ENCODE results near the gene XPO4. TPM values are rescaled to one million over a fixed set of nuclear protein-coding genes. Genes with fewer than 3 reads are reported as not detected.
"Not testable (repeated sequence)": the region's sequence is repeated elsewhere in the genome, so short reads cannot be mapped to it uniquely, and the experiment has no call there.

Gene XPO4
- total and polyA plus RNA-seq, 4 donors: 11.7 to 30.5 (median 17.8) TPM

DNA sequence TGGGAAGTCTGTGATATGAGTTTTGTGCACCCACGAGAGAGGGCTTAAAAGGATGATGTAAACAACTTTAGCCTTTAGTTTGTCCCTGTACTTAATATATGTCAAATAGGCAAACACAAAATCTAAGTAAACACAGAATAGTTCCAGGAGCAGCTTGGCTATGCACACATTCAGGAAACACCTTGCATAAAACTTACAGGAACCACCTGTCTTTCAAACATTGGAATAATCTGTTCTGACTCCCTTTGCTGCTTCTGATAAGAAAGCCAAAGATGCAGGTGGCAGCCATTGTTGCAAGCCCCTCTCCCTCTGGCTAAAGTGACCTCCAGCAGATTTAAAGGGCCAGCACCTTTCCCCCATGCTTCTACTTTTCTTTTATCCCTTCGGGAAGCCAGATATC lies 133.5 kb downstream of the XPO4 start:
- H3K27me3 ChIP-seq (ENCODE audit: control insufficient read depth, insufficient read depth, low read length): no peaks in the 10 kb centered on the region
- DNase-seq (ENCODE audit: low read depth in 4 of 6, low spot score in 6 of 6): no peak
- H3K4me1 ChIP-seq (ENCODE audit: control insufficient read depth, insufficient read depth, low read length): peaks cover 3% of the 10 kb centered on the region
- no peaks in the 10 kb centered on the region for H3K36me3 ChIP-seq (ENCODE audit: control insufficient read depth, insufficient read depth, low read length)
- no peak overlapping the region for H3K4me3 ChIP-seq (ENCODE audit: low read depth, low read length)
- peaks cover 2% of the 10 kb centered on the region for H3K9me3 ChIP-seq (ENCODE audit: control insufficient read depth, insufficient read depth, low read length)
- H3K27ac ChIP-seq (ENCODE audit: low read depth, low read length): no peak overlapping the region
- 0% methylated on average over 1 of the region's 2 CpGs for WGBS (ENCODE audit: insufficient coverage)

DNA sequence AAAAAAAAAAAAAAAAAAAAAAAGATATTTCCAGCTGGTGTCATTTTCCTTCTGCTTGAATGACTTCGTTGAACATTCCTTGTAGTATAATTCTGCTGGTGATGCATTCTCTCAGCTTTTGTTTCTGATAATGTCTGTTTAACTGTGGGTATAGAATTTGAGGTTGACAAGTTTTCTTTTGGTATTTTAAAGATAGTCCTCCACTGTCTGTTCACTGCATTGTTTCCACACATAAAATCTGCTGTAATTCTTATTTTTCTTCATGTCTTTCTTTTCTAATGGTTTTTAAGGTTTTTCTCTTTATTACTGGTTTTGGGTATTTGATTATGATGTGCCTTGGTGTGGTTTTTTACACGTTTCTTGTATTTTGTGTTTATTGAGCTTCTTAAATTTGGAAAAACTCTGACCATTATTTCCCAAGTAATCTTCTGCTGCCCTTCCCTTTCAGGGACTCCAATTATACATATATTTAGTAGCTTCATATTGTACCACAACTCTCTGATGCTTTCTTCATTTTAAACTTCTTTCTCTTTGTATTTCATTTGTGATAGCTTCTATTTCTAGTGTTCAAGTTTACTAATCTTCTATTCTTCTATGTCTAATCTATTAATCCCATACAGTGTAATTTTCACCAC lies 135.1 kb downstream of the XPO4 start:
- no peak for DNase-seq (ENCODE audit: low read depth in 4 of 6, low spot score in 6 of 6)
- no peaks in the 10 kb centered on the region for H3K36me3 ChIP-seq (ENCODE audit: control insufficient read depth, insufficient read depth, low read length)
- H3K4me3 ChIP-seq (ENCODE audit: low read depth, low read length): no peak overlapping the region
- peaks cover 2% of the 10 kb centered on the region for H3K9me3 ChIP-seq (ENCODE audit: control insufficient read depth, insufficient read depth, low read length)
- H3K27ac ChIP-seq (ENCODE audit: low read depth, low read length): no peak overlapping the region
- no peaks in the 10 kb centered on the region for H3K4me1 ChIP-seq (ENCODE audit: control insufficient read depth, insufficient read depth, low read length)
- no peaks in the 10 kb centered on the region for H3K27me3 ChIP-seq (ENCODE audit: control insufficient read depth, insufficient read depth, low read length)
- WGBS (ENCODE audit: insufficient coverage): no CpG with 5 or more reads among the region's 2 CpGs

- Histone ChIP-seq H3K4me1 (ENCODE audit: control insufficient read depth, insufficient read depth, low read length) (no peaks in the 10 kb centered on the region), H3K9me3 (ENCODE audit: control insufficient read depth, insufficient read depth, low read length) (no peaks in the 10 kb centered on the region), H3K27me3 (ENCODE audit: control insufficient read depth, insufficient read depth, low read length) (no peaks in the 10 kb centered on the region), H3K36me3 (ENCODE audit: control insufficient read depth, insufficient read depth, low read length) (peaks cover 5% of the 10 kb centered on the region), H3K4me3 (ENCODE audit: low read depth, low read length) (no peak overlapping the region), H3K27ac (ENCODE audit: low read depth, low read length) (no peak overlapping the region)
- WGBS (ENCODE audit: insufficient coverage): no CpG with 5 or more reads among the region's 3 CpGs
- DNase-seq (ENCODE audit: low read depth in 4 of 6, low spot score in 6 of 6): no peak
Measured at GRCh38 chr13:20760872-20761271, 141.7 kb downstream of the XPO4 start.

- Histone ChIP-seq H3K27ac (ENCODE audit: low read depth, low read length) (no peak overlapping the region), H3K9me3 (ENCODE audit: control insufficient read depth, insufficient read depth, low read length) (peaks cover 16% of the 10 kb centered on the region), H3K4me3 (ENCODE audit: low read depth, low read length) (no peak overlapping the region), H3K4me1 (ENCODE audit: control insufficient read depth, insufficient read depth, low read length) (no peaks in the 10 kb centered on the region), H3K27me3 (ENCODE audit: control insufficient read depth, insufficient read depth, low read length) (no peaks in the 10 kb centered on the region), H3K36me3 (ENCODE audit: control insufficient read depth, insufficient read depth, low read length) (peaks cover 9% of the 10 kb centered on the region)
- no peak for DNase-seq (ENCODE audit: low read depth in 4 of 6, low spot score in 6 of 6)
Measured at GRCh38 chr13:20754009-20754408, 148.5 kb downstream of the XPO4 start.

- no peak for DNase-seq (ENCODE audit: low read depth in 4 of 6, low spot score in 6 of 6)
- Histone ChIP-seq H3K36me3 (ENCODE audit: control insufficient read depth, insufficient read depth, low read length) (no peaks in the 10 kb centered on the region), H3K27me3 (ENCODE audit: control insufficient read depth, insufficient read depth, low read length) (no peaks in the 10 kb centered on the region), H3K4me3 (ENCODE audit: low read depth, low read length) (no peak overlapping the region), H3K27ac (ENCODE audit: low read depth, low read length) (no peak overlapping the region), H3K9me3 (ENCODE audit: control insufficient read depth, insufficient read depth, low read length) (peaks cover 11% of the 10 kb centered on the region), H3K4me1 (ENCODE audit: control insufficient read depth, insufficient read depth, low read length) (no peaks in the 10 kb centered on the region)
- WGBS (ENCODE audit: insufficient coverage): no CpG with 5 or more reads among the region's 1 CpG
Measured at GRCh38 chr13:20749377-20749776, 153.2 kb downstream of the XPO4 start.

DNA sequence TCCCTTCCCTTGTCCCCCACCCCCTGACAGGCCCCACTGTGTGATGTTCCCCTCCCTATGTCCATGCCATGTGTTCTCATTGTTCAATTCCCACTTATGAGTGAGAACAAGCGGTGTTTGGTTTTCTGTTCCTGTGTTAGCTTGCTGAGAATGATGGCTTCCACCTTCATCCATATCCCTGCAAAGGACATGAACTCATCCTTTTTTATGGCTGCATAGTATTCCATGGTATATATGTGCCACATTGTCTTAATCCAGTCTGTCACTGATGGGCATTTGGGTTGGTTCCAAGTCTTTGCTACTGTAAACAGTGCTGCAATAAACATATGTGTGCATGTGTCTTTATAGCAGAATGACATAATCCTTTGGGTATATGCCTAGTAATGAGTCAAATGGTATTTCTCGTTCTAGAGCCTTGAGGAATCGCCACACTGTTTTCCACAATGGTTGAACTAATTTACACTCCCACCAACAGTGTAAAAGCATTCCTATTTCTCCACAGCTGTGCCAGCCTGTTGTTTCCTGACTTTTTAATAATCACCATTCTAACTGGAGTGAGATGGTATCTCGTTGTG lies 158.6 kb downstream of the XPO4 start:
- H3K36me3 ChIP-seq (ENCODE audit: control insufficient read depth, insufficient read depth, low read length); H3K27me3 ChIP-seq (ENCODE audit: control insufficient read depth, insufficient read depth, low read length); H3K4me1 ChIP-seq (ENCODE audit: control insufficient read depth, insufficient read depth, low read length); H3K27ac ChIP-seq (ENCODE audit: low read depth, low read length); DNase-seq (ENCODE audit: low read depth in 4 of 6, low spot score in 6 of 6); H3K4me3 ChIP-seq (ENCODE audit: low read depth, low read length); H3K9me3 ChIP-seq (ENCODE audit: control insufficient read depth, insufficient read depth, low read length): not testable (repeated sequence)
- no CpG with 5 or more reads among the region's 4 CpGs for WGBS (ENCODE audit: insufficient coverage)

GRCh38 chr13:20740021-20740420 lies 162.5 kb downstream of the XPO4 start:
- H3K36me3 ChIP-seq (ENCODE audit: control insufficient read depth, insufficient read depth, low read length): peaks cover 10% of the 10 kb centered on the region
- H3K9me3 ChIP-seq (ENCODE audit: control insufficient read depth, insufficient read depth, low read length): no peaks in the 10 kb centered on the region
- H3K27me3 ChIP-seq (ENCODE audit: control insufficient read depth, insufficient read depth, low read length): no peaks in the 10 kb centered on the region
- no peak for DNase-seq (ENCODE audit: low read depth in 4 of 6, low spot score in 6 of 6)
- 98% methylated on average over 22 of the region's 22 CpGs for WGBS (ENCODE audit: insufficient coverage)
- no peak overlapping the region for H3K4me3 ChIP-seq (ENCODE audit: low read depth, low read length)
- H3K4me1 ChIP-seq (ENCODE audit: control insufficient read depth, insufficient read depth, low read length): no peaks in the 10 kb centered on the region
- H3K27ac ChIP-seq (ENCODE audit: low read depth, low read length): no peak overlapping the region

GRCh38 chr13:20738616-20739015 lies 163.9 kb downstream of the XPO4 start:
- no peak overlapping the region for H3K4me3 ChIP-seq (ENCODE audit: low read depth, low read length)
- no peak for DNase-seq (ENCODE audit: low read depth in 4 of 6, low spot score in 6 of 6)
- no peaks in the 10 kb centered on the region for H3K9me3 ChIP-seq (ENCODE audit: control insufficient read depth, insufficient read depth, low read length)
- no peak overlapping the region for H3K27ac ChIP-seq (ENCODE audit: low read depth, low read length)
- no peaks in the 10 kb centered on the region for H3K27me3 ChIP-seq (ENCODE audit: control insufficient read depth, insufficient read depth, low read length)
- no peaks in the 10 kb centered on the region for H3K4me1 ChIP-seq (ENCODE audit: control insufficient read depth, insufficient read depth, low read length)
- H3K36me3 ChIP-seq (ENCODE audit: control insufficient read depth, insufficient read depth, low read length): peaks cover 11% of the 10 kb centered on the region
- 96% methylated on average over 5 of the region's 6 CpGs for WGBS (ENCODE audit: insufficient coverage)

DNA sequence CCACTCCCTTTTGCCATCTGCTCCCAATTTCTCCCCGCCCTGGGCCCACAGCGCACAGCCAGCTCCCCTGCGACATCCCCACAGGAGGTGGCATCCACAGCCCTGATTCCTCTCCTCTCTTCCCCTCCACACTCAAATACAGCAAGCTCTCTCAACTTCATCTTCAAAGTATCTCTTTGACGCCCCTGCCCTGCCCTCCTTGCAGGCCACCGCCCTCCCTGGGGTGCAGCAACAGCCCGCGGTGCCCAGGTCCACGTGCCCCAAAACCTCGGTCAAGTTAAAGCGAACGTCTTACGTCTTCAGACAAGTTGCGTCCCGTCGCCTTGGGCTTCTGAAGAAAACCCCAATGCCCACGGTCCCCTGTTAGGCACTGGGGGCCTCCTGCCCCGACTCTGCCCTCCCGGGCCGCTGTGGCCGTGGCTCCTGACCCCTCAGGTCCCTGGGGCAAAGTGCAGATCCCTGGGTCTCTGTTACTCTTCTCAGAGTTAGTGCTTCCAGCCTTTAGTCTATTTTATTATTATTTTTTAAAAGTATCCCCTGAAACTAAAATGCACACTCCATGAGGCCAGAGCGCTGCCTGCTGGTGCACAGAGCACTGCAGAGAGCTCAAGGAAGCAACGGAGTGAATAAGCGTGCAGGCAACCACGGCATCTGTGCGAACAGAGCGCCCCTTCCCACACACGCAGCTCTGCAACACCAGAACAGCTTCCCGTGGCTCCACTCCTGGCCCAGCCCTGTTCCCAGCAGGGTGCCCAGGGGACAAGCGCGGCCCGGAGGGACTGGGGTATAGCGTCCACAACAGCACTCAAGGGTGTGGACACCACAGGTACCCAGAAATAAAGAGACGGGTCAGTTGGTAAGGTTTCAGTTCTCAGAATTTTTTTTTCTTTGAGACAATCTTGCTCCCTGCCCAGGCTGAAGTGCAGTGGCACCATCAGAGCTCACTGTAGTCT lies 172.6 kb downstream of the XPO4 start:
- H3K27ac ChIP-seq (ENCODE audit: low read depth, low read length): no peak overlapping the region
- no peaks in the 10 kb centered on the region for H3K4me1 ChIP-seq (ENCODE audit: control insufficient read depth, insufficient read depth, low read length)
- no peaks in the 10 kb centered on the region for H3K9me3 ChIP-seq (ENCODE audit: control insufficient read depth, insufficient read depth, low read length)
- no peak overlapping the region for H3K4me3 ChIP-seq (ENCODE audit: low read depth, low read length)
- H3K36me3 ChIP-seq (ENCODE audit: control insufficient read depth, insufficient read depth, low read length): peaks cover 20% of the 10 kb centered on the region
- no peaks in the 10 kb centered on the region for H3K27me3 ChIP-seq (ENCODE audit: control insufficient read depth, insufficient read depth, low read length)
- WGBS (ENCODE audit: insufficient coverage): 91% methylated on average over 29 of the region's 33 CpGs
- DNase-seq (ENCODE audit: low read depth in 4 of 6, low spot score in 6 of 6): no peak

Data from spinal cord (tissue), 10 donors.